Vagina (tissue), 2 donors: ENCODE measurements around the gene SLC24A3.

Source experiments
- CTCF ChIP-seq, 3 experiments: fragments of 450-650 bp in 2 of 3; fragments of 200-600 bp in 1 of 3; sonication (generic) in 1 of 3; IDR thresholded peaks; one replicate each; pipeline ENCODE4 v1.5.1; 2017 to 2019; ENCODE audit warnings: antibody characterized with exemption in 3 of 3, mild to moderate bottlenecking in 2 of 3, moderate library complexity in 2 of 3
- POLR2A ChIP-seq, 2 donors: fragments of 450-650 bp; IDR thresholded peaks; one replicate each; pipeline ENCODE4 v1.6.1; 2017; ENCODE audit warnings: antibody characterized with exemption in 2 of 2, mild to moderate bottlenecking in 2 of 2, moderate library complexity in 2 of 2
- POLR2AphosphoS5 ChIP-seq, 2 donors: sonication (generic); formaldehyde crosslinking; IDR thresholded peaks; one replicate each; pipeline ENCODE4 v1.9.0; 2017; ENCODE audit warnings: antibody characterized with exemption in 2 of 2, mild to moderate bottlenecking in 2 of 2, low read depth in 1 of 2; ENCODE audit not compliant: insufficient read depth in 1 of 2

- TF ChIP-seq POLR2A (IDR thresholded peaks at IDR 0.05) (no peak), CTCF (IDR thresholded peaks at IDR 0.05) (no peak), POLR2AphosphoS5 (IDR thresholded peaks at IDR 0.05; ENCODE audit: insufficient read depth in 1 of 2, low read depth in 1 of 2) (no peak)
Measured at GRCh38 chr20:19504251-19504650, 291.8 kb downstream of the SLC24A3 start.
